ENCODE measurements around the gene TMPRSS3.

The TMPRSS3 gene

DNA sequence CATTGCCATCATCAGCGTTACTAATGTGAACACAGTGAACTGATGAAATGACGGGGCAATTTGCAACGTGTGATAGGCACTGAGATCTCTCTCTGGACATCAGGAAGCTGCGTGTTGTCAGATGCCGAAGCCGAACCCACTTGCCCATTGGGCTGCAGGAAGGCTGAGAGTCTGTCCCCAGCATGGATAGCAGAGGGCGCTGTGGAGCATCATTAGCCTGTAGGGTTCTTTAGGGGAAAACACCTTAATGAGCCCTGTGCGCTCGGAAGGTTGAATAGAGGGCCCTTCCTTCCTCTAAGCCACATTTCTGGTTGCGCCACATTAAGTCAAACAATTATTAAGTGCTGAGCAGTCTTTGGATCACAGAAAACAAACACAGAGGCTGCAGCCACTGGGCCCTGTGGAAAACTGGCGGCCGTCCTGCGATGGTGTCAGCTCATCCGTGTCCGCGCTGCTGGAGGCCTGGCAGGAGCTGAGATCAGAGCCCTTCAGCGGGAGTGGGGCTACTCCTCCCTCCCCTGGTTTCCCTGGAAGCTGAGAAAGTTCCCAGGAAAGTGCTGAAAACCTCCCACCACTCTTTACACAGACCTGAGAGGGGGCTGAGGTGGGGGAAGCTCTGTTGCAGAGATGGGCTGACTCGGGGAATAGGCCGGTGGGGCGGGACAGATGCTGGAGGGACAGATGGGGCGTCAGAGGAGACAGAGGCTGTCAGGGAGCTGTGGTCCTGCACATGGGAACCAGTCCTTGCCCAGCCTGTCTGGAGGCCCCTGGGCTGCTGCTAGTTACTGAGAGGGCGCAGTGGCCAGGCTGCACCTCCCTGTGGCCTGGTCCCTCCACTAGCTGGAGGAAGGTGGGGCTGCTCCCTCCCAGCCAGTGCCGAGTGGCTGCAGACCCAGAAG, 57.8 kb downstream of the TMPRSS3 start:
- no peak overlapping the region; the same call in 1 of the 2 replicates for H3K4me2 ChIP-seq (ENCODE audit: low read length)
- no peaks in the 10 kb centered on the region for H3K36me3 ChIP-seq (ENCODE audit: control insufficient read depth, low read length)
- no peak overlapping the region for H3K27ac ChIP-seq (ENCODE audit: low read depth, low read length)
- TF ChIP-seq EZH2phosphoT487 (IDR thresholded peaks at IDR 0.05; ENCODE audit: borderline replicate concordance, low read length) (no peak), CTCF (IDR thresholded peaks at IDR 0.05; ENCODE audit: low read depth, low read length, poor library complexity, severe bottlenecking) (peak; percentile 68)
- H3K79me2 ChIP-seq (ENCODE audit: control insufficient read depth, low read length), result no peaks in the 10 kb centered on the region
- H3K9me2 ChIP-seq (replicated peaks; ENCODE audit: control insufficient read depth, low read length), result no peaks in the 10 kb centered on the region
- peaks cover 15% of the 10 kb centered on the region for H3K27me3 ChIP-seq (ENCODE audit: control insufficient read depth, low read length)
- H3K4me1 ChIP-seq (ENCODE audit: control insufficient read depth, low read length), result peaks cover 6% of the 10 kb centered on the region; the same call in 1 of the 2 replicates
- no peaks in the 10 kb centered on the region for H4K20me1 ChIP-seq (ENCODE audit: control insufficient read depth, insufficient read depth, low read depth, low read length)
- H3F3A ChIP-seq (ENCODE audit: control insufficient read depth, insufficient read depth), result peaks cover 5% of the 10 kb centered on the region; the same call in 1 of the 2 replicates
- no peak overlapping the region for H3K4me3 ChIP-seq (ENCODE audit: low read length)
- no peaks in the 10 kb centered on the region for H3K9me3 ChIP-seq (ENCODE audit: control insufficient read depth, insufficient read depth, low read length)

GRCh38 chr21:42337276-42337675, 58.6 kb downstream of the TMPRSS3 start:
- Histone ChIP-seq H3K4me1 (ENCODE audit: control insufficient read depth, low read length) (peaks cover 6% of the 10 kb centered on the region; the same call in 1 of the 2 replicates), H3K79me2 (ENCODE audit: control insufficient read depth, low read length) (no peaks in the 10 kb centered on the region), H3K4me2 (ENCODE audit: low read length) (no peak overlapping the region), H3F3A (ENCODE audit: control insufficient read depth, insufficient read depth) (peaks cover 5% of the 10 kb centered on the region; the same call in 1 of the 2 replicates), H3K4me3 (ENCODE audit: low read length) (no peak overlapping the region), H3K27me3 (ENCODE audit: control insufficient read depth, low read length) (peaks cover 16% of the 10 kb centered on the region), H4K20me1 (ENCODE audit: control insufficient read depth, insufficient read depth, low read depth, low read length) (no peaks in the 10 kb centered on the region), H3K36me3 (ENCODE audit: control insufficient read depth, low read length) (no peaks in the 10 kb centered on the region), H3K9me2 (replicated peaks; ENCODE audit: control insufficient read depth, low read length) (no peaks in the 10 kb centered on the region), H3K9me3 (ENCODE audit: control insufficient read depth, insufficient read depth, low read length) (no peaks in the 10 kb centered on the region), H3K27ac (ENCODE audit: low read depth, low read length) (no peak overlapping the region)
- TF ChIP-seq CTCF (IDR thresholded peaks at IDR 0.05; ENCODE audit: low read depth, low read length, poor library complexity, severe bottlenecking), result no peak
- no peak for TF ChIP-seq EZH2phosphoT487 (IDR thresholded peaks at IDR 0.05; ENCODE audit: borderline replicate concordance, low read length)

DNA sequence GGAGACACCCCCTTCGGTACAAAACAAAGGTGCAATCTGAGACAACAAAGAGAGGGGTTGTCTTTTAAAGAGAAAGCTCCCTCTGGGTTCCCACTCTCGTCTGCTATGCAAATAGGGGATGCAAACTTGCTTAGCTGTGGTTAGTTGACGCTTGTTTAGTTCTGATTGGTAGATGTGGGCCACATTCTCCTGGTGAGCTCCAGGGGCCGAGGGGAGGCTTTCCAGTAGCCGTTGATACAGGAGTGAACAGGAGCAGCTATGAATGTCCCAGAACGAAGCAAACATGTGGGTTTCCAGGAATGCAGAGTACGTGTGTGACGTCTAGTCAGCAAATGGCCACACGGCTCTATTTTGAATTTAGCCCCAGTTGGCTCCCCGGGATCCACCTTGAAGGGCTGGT, 59.8 kb downstream of the TMPRSS3 start:
- Histone ChIP-seq H3K27ac (ENCODE audit: low read depth, low read length) (no peak overlapping the region), H3F3A (ENCODE audit: control insufficient read depth, insufficient read depth) (peaks cover 5% of the 10 kb centered on the region; the same call in 1 of the 2 replicates), H3K9me2 (replicated peaks; ENCODE audit: control insufficient read depth, low read length) (no peaks in the 10 kb centered on the region), H4K20me1 (ENCODE audit: control insufficient read depth, insufficient read depth, low read depth, low read length) (no peaks in the 10 kb centered on the region), H3K4me3 (ENCODE audit: low read length) (no peak overlapping the region), H3K9me3 (ENCODE audit: control insufficient read depth, insufficient read depth, low read length) (no peaks in the 10 kb centered on the region), H3K36me3 (ENCODE audit: control insufficient read depth, low read length) (no peaks in the 10 kb centered on the region), H3K4me1 (ENCODE audit: control insufficient read depth, low read length) (peaks cover 6% of the 10 kb centered on the region; the same call in 1 of the 2 replicates), H3K27me3 (ENCODE audit: control insufficient read depth, low read length) (peaks cover 23% of the 10 kb centered on the region), H3K79me2 (ENCODE audit: control insufficient read depth, low read length) (no peaks in the 10 kb centered on the region), H3K4me2 (ENCODE audit: low read length) (no peak overlapping the region)
- TF ChIP-seq EZH2phosphoT487 (IDR thresholded peaks at IDR 0.05; ENCODE audit: borderline replicate concordance, low read length) (no peak), CTCF (IDR thresholded peaks at IDR 0.05; ENCODE audit: low read depth, low read length, poor library complexity, severe bottlenecking) (no peak)
